Esophagus muscularis mucosa (tissue), 3 donors: ENCODE results near the gene RPS28.

Source experiments
- POLR2A ChIP-seq: fragments of 450-650 bp; IDR thresholded peaks from one replicate; pipeline ENCODE4 v1.6.1; 2017; ENCODE audit warnings: antibody characterized with exemption, moderate library complexity, mild to moderate bottlenecking, low read depth
- TF ChIP-seq, protein P1 (sequence below), 3 experiments: fragments of 200-600 bp in 2 of 3; fragments of 450-650 bp in 1 of 3; sonication (generic) in 2 of 3; IDR thresholded peaks; one replicate each; pipeline ENCODE4 v1.5.1; 2017 to 2019; ENCODE audit warnings: antibody characterized with exemption in 3 of 3, mild to moderate bottlenecking in 2 of 3, moderate library complexity in 1 of 3

GRCh38 chr19:8319807-8320520, 1.3 kb upstream of the RPS28 start:
- no peak for TF ChIP-seq POLR2A
- TF ChIP-seq, protein P1, sequence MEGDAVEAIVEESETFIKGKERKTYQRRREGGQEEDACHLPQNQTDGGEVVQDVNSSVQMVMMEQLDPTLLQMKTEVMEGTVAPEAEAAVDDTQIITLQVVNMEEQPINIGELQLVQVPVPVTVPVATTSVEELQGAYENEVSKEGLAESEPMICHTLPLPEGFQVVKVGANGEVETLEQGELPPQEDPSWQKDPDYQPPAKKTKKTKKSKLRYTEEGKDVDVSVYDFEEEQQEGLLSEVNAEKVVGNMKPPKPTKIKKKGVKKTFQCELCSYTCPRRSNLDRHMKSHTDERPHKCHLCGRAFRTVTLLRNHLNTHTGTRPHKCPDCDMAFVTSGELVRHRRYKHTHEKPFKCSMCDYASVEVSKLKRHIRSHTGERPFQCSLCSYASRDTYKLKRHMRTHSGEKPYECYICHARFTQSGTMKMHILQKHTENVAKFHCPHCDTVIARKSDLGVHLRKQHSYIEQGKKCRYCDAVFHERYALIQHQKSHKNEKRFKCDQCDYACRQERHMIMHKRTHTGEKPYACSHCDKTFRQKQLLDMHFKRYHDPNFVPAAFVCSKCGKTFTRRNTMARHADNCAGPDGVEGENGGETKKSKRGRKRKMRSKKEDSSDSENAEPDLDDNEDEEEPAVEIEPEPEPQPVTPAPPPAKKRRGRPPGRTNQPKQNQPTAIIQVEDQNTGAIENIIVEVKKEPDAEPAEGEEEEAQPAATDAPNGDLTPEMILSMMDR (IDR thresholded peaks at IDR 0.05) = no peak
